WTC11 (cell line): Measurements from ENCODE around the gene SLC24A1. TPM values are rescaled to one million over a fixed set of nuclear protein-coding genes. Genes with fewer than 3 reads are reported as not detected.

Source experiments
- ATAC-seq: fragments of 200-7000 bp; cut with Tn5 transposase; 2 replicates; pipeline ENCODE4 v1.10.0; 2021; ENCODE audit warnings: mild to moderate bottlenecking, moderate library complexity
- CTCF ChIA-PET: fragments of 300-600 bp; sonication (Branson Sonifier 250); formaldehyde crosslinking; loops from one replicate; lab custom pipeline; 2021; ENCODE audit warnings: antibody characterized with exemption; lab: Charles Lee
- POLR2A ChIA-PET: fragments of 350-600 bp; sonication (Branson Sonifier 250); formaldehyde crosslinking; loops from one replicate; lab custom pipeline; 2021; ENCODE audit warnings: antibody characterized with exemption; lab: Charles Lee
- DNase-seq: peaks from one replicate; pipeline ENCODE4 v3.0.0; 2021; ENCODE audit warnings: low spot score
- H3K27ac Mint-ChIP-seq: 2 replicates; pipeline ENCODE4 v1.8.0; 2021; ENCODE audit warnings: mixed read lengths
- H3K27me3 Mint-ChIP-seq: 2 replicates; pipeline ENCODE4 v1.8.0; 2021; ENCODE audit warnings: low read depth, mild to moderate bottlenecking, moderate library complexity, mixed read lengths
- H3K36me3 Mint-ChIP-seq: 2 replicates; pipeline ENCODE4 v1.8.0; 2021; ENCODE audit warnings: mixed read lengths
- H3K4me1 Mint-ChIP-seq: 2 replicates; pipeline ENCODE4 v1.8.0; 2022; ENCODE audit warnings: mixed read lengths
- H3K4me3 Mint-ChIP-seq: 2 replicates; pipeline ENCODE4 v1.8.0; 2021; ENCODE audit warnings: mild to moderate bottlenecking, moderate library complexity, mixed read lengths
- H3K9me3 Mint-ChIP-seq: 2 replicates; pipeline ENCODE4 v1.8.0; 2021; ENCODE audit warnings: mixed read lengths
- AFF4 ChIP-seq: sonication (generic); formaldehyde crosslinking; IDR thresholded peaks from 2 replicates; pipeline ENCODE4 v1.8.1; 2023; ENCODE audit warnings: mild to moderate bottlenecking, missing genetic modification reagents, borderline replicate concordance
- EMX1 ChIP-seq: fragments of 250-450 bp; sonication (Bioruptor Pico); IDR thresholded peaks from 2 replicates; pipeline ENCODE4 v1.8.0; 2021; ENCODE audit warnings: mild to moderate bottlenecking
- ERG ChIP-seq: fragments of 250-450 bp; sonication (Bioruptor Pico); IDR thresholded peaks from 2 replicates; pipeline ENCODE4 v1.8.0; 2021; ENCODE audit warnings: mild to moderate bottlenecking
- FOXJ3 ChIP-seq: sonication (generic); formaldehyde crosslinking; IDR thresholded peaks from 2 replicates; pipeline ENCODE4 v1.9.0; 2021; ENCODE audit warnings: missing genetic modification reagents, mild to moderate bottlenecking, borderline replicate concordance
- GTF2I ChIP-seq: fragments of 250-450 bp; sonication (Bioruptor Pico); conservative IDR thresholded peaks from 2 replicates; pipeline ENCODE4 v1.4.0; 2021; ENCODE audit warnings: mild to moderate bottlenecking
- NFATC4 ChIP-seq: fragments of 250-450 bp; sonication (Bioruptor Pico); IDR thresholded peaks from 2 replicates; pipeline ENCODE4 v1.9.0; 2021; ENCODE audit warnings: mild to moderate bottlenecking
- PRRX2 ChIP-seq: fragments of 250-450 bp; sonication (Bioruptor Pico); IDR thresholded peaks from 2 replicates; pipeline ENCODE4 v1.8.0; 2021; ENCODE audit warnings: mild to moderate bottlenecking
- TCF7 ChIP-seq: sonication (generic); formaldehyde crosslinking; IDR thresholded peaks from 2 replicates; pipeline ENCODE4 v1.8.0; 2022; ENCODE audit warnings: mild to moderate bottlenecking, low read depth, missing genetic modification reagents, moderate library complexity
- ZNF396 ChIP-seq: fragments of 250-450 bp; sonication (Bioruptor Pico); IDR thresholded peaks from 2 replicates; pipeline ENCODE4 v1.8.0; 2021; ENCODE audit warnings: mild to moderate bottlenecking, moderate library complexity, borderline replicate concordance
- ZNF532 ChIP-seq: fragments of 250-450 bp; sonication (Bioruptor Pico); IDR thresholded peaks from 2 replicates; pipeline ENCODE4 v1.9.0; 2021; ENCODE audit warnings: mild to moderate bottlenecking, borderline replicate concordance
- total RNA-seq: library from RNA; stranded (reverse); gene quantifications from 3 replicates; pipeline ENCODE4 v1.2.3, GENCODE V29; 2021

The SLC24A1 gene
- total RNA-seq, 1 experiment from 2014 or later, result 7.0 TPM

GRCh38 chr15:65577129-65577996 is 44.4 kb upstream of the SLC24A1 start (continued):
- TF ChIP-seq ZNF532 (CRISPR knock-in tag) (no peak), ZNF396 (CRISPR knock-in tag) (no peak), FOXJ3 (CRISPR knock-in tag) (no peak), GTF2I (CRISPR knock-in tag) (no peak), NFATC4 (no peak), PRRX2 (no peak), TCF7 (CRISPR knock-in tag) (no peak), EMX1 (CRISPR knock-in tag) (no peak)

GRCh38 chr15:65578904-65579728 is 42.6 kb upstream of the SLC24A1 start:
- no peaks in the 10 kb centered on the region for H3K27me3 Mint-ChIP-seq

More at GRCh38 chr15:65578904-65579728, 42.6 kb upstream of the SLC24A1 start:
- no peaks in the 10 kb centered on the region for H3K9me3 Mint-ChIP-seq
- DNase-seq, result no peak
- H3K4me3 Mint-ChIP-seq, result no peak overlapping the region
- TF ChIP-seq AFF4 (CRISPR knock-in tag), result no peak
- TF ChIP-seq ERG (CRISPR knock-in tag), result 0 out of 2 replicates have a peak, but pooled peaks have one; percentile 50
- peaks cover 17% of the 10 kb centered on the region for H3K4me1 Mint-ChIP-seq
- peak overlapping the region; percentile 91 for H3K27ac Mint-ChIP-seq
- CTCF ChIA-PET, result interaction anchor here (1.2 to 1.5 kb wide), 3 partner anchors 17 to 278 kb away, joined by 4 to 5 read pairs (median 5); partner anchors contain the start of gene INTS14
- POLR2A ChIA-PET, result no interaction called here
- ATAC-seq, result peak; percentile 69
- H3K36me3 Mint-ChIP-seq, result peaks cover 49% of the 10 kb centered on the region
